Spleen (tissue), 7 donors: ENCODE results near the gene DYRK4.

Experiments used
- CTCF ChIP-seq, 11 experiments: fragments of 200-600 bp in 7 of 11; fragments of 450-650 bp in 4 of 11; sonication (generic) in 4 of 11; IDR thresholded peaks in 8 of 11; conservative IDR thresholded peaks in 3 of 11; 1 replicate in 7 of 11; 2 replicates in 4 of 11; pipeline versions ENCODE4 v1.4.0 to v1.8.0; 2016 to 2021; ENCODE audit warnings: antibody characterized with exemption in 11 of 11, inconsistent platforms in 4 of 11, mild to moderate bottlenecking in 1 of 11
- POLR2A ChIP-seq, 3 donors: fragments of 450-650 bp; IDR thresholded peaks; one replicate each; pipeline ENCODE4 v1.5.1; 2017; ENCODE audit warnings: antibody characterized with exemption in 3 of 3, mild to moderate bottlenecking in 1 of 3
- donor health status: DM: no; HTN: no; CAD: no; lungs with moderate emphysema.
- donor health status: DM: no; HTN: no; CAD: no.
- donor health status: DM: no; HTN: no; CAD: no.

- TF ChIP-seq POLR2A (IDR thresholded peaks at IDR 0.05) (no peak), CTCF (IDR thresholded peaks at IDR 0.05 in 8 of 11, conservative IDR thresholded peaks at IDR 0.05 in 3 of 11) (no peak)
These were observed 21.4 kb upstream of the DYRK4 start for GRCh38 chr12:4540638-4541037.
